SK-N-SH treated with all-trans-retinoic acid at 6 μM for 48 hours (cell line): Measurements from ENCODE around the gene MAPRE2.

ENCODE experiments used
- ATAC-seq: fragments of 200-7000 bp; cut with Tn5 transposase; 3 replicates; pipeline ENCODE4 v1.9.1; 2020; ENCODE audit warnings: mild to moderate bottlenecking, moderate library complexity
- ARNTL ChIP-seq: fragments of 450-650 bp; formaldehyde crosslinking; IDR thresholded peaks from 2 replicates; pipeline ENCODE4 v1.5.0; 2020; ENCODE audit warnings: low read depth, mild to moderate bottlenecking, moderate library complexity, borderline replicate concordance
- BACH2 ChIP-seq: fragments of 250-450 bp; sonication (Bioruptor Pico); IDR thresholded peaks from 2 replicates; pipeline ENCODE4 v1.9.0; 2021; ENCODE audit warnings: mild to moderate bottlenecking, borderline replicate concordance
- CREB5 ChIP-seq: fragments of 250-450 bp; sonication (Bioruptor Pico); IDR thresholded peaks from 2 replicates; pipeline ENCODE4 v1.5.1; 2020; ENCODE audit warnings: low read depth, mild to moderate bottlenecking, moderate library complexity
- CSDC2 ChIP-seq: fragments of 250-450 bp; sonication (Bioruptor Pico); IDR thresholded peaks from 2 replicates; pipeline ENCODE4 v1.5.0; 2020; ENCODE audit warnings: mild to moderate bottlenecking, moderate library complexity
- CSRNP3 ChIP-seq: fragments of 250-450 bp; sonication (Bioruptor Pico); IDR thresholded peaks from 2 replicates; pipeline ENCODE4 v1.5.1; 2021; ENCODE audit warnings: mild to moderate bottlenecking, moderate library complexity
- ESRRG ChIP-seq: fragments of 250-450 bp; sonication (Bioruptor Pico); IDR thresholded peaks from 2 replicates; pipeline ENCODE4 v1.6.1; 2021; ENCODE audit warnings: mild to moderate bottlenecking
- GLIS3 ChIP-seq: fragments of 250-450 bp; sonication (Bioruptor Pico); IDR thresholded peaks from 2 replicates; pipeline ENCODE4 v1.5.0; 2020; ENCODE audit warnings: mild to moderate bottlenecking, moderate library complexity
- SNAI2 ChIP-seq: fragments of 250-450 bp; sonication (Bioruptor Pico); IDR thresholded peaks from 2 replicates; pipeline ENCODE4 v1.5.0; 2020; ENCODE audit warnings: mild to moderate bottlenecking, moderate library complexity
- TCF4 ChIP-seq: fragments of 250-450 bp; sonication (Bioruptor Pico); IDR thresholded peaks from 2 replicates; pipeline ENCODE4 v1.8.0; 2021; ENCODE audit warnings: mild to moderate bottlenecking, moderate library complexity, borderline replicate concordance
- TOX ChIP-seq: fragments of 250-450 bp; sonication (Bioruptor Pico); IDR thresholded peaks from 2 replicates; pipeline ENCODE4 v1.8.0; 2021; ENCODE audit warnings: mild to moderate bottlenecking, moderate library complexity, borderline replicate concordance
- TSHZ2 ChIP-seq: fragments of 250-450 bp; sonication (Bioruptor Pico); IDR thresholded peaks from 2 replicates; pipeline ENCODE4 v1.5.0; 2020; ENCODE audit warnings: mild to moderate bottlenecking, moderate library complexity
- ZFP3 ChIP-seq: fragments of 250-450 bp; sonication (Bioruptor Pico); IDR thresholded peaks from 2 replicates; pipeline ENCODE4 v1.5.0; 2020; ENCODE audit warnings: mild to moderate bottlenecking, moderate library complexity
- ZFP30 ChIP-seq: fragments of 450-650 bp; formaldehyde crosslinking; IDR thresholded peaks from 2 replicates; pipeline ENCODE4 v1.5.0; 2022; ENCODE audit warnings: mild to moderate bottlenecking, moderate library complexity
- ZNF565 ChIP-seq: fragments of 450-650 bp; formaldehyde crosslinking; conservative IDR thresholded peaks from 2 replicates; pipeline ENCODE4 v1.5.0; 2020; ENCODE audit warnings: low read depth, mild to moderate bottlenecking, moderate library complexity
- ZNF70 ChIP-seq: fragments of 450-650 bp; formaldehyde crosslinking; IDR thresholded peaks from 2 replicates; pipeline ENCODE4 v1.5.0; 2020; ENCODE audit warnings: mild to moderate bottlenecking, moderate library complexity
- TF ChIP-seq, protein P1 (sequence below): fragments of 250-450 bp; sonication (Bioruptor Pico); IDR thresholded peaks from 2 replicates; pipeline ENCODE4 v1.8.0; 2021; ENCODE audit warnings: low read depth, mild to moderate bottlenecking, moderate library complexity, borderline replicate concordance

MAPRE2 gene

GRCh38 chr18:35097763-35098162 lies 56.5 kb downstream of the MAPRE2 start:
- ATAC-seq = no peak
- TF ChIP-seq, protein P1, sequence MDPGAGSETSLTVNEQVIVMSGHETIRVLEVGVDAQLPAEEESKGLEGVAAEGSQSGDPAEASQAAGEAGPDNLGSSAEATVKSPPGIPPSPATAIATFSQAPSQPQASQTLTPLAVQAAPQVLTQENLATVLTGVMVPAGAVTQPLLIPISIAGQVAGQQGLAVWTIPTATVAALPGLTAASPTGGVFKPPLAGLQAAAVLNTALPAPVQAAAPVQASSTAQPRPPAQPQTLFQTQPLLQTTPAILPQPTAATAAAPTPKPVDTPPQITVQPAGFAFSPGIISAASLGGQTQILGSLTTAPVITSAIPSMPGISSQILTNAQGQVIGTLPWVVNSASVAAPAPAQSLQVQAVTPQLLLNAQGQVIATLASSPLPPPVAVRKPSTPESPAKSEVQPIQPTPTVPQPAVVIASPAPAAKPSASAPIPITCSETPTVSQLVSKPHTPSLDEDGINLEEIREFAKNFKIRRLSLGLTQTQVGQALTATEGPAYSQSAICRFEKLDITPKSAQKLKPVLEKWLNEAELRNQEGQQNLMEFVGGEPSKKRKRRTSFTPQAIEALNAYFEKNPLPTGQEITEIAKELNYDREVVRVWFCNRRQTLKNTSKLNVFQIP (CRISPR knock-in tag) = no peak
- TF ChIP-seq ARNTL (CRISPR knock-in tag) (no peak), TOX (CRISPR knock-in tag) (no peak), ZNF70 (no peak), CSRNP3 (CRISPR knock-in tag) (no peak), CREB5 (CRISPR knock-in tag) (no peak), TSHZ2 (no peak), TCF4 (CRISPR knock-in tag) (no peak), ZFP30 (CRISPR knock-in tag) (no peak), CSDC2 (CRISPR knock-in tag) (no peak), GLIS3 (CRISPR knock-in tag) (no peak)

GRCh38 chr18:35099911-35100310 lies 58.7 kb downstream of the MAPRE2 start:
- no peak for ATAC-seq

More at GRCh38 chr18:35099911-35100310, 58.7 kb downstream of the MAPRE2 start:
- TF ChIP-seq ZFP3 (CRISPR knock-in tag) = no peak
- no peak for TF ChIP-seq BACH2
- TF ChIP-seq TSHZ2 = no peak
- no peak for TF ChIP-seq GLIS3 (CRISPR knock-in tag)
- no peak for TF ChIP-seq ESRRG (CRISPR knock-in tag)
- TF ChIP-seq ARNTL (CRISPR knock-in tag) = no peak
- no peak for TF ChIP-seq SNAI2
- TF ChIP-seq, protein P1 (CRISPR knock-in tag) = no peak
- no peak for TF ChIP-seq ZNF565 (CRISPR knock-in tag)
- no peak for TF ChIP-seq TCF4 (CRISPR knock-in tag)
